SW480 (cell line): Measurements from ENCODE around the gene PGA4.

Experiments used
- DNase-seq: peaks from one replicate; pipeline ENCODE4 v3.0.0-alpha.2; 2016; ENCODE audit warnings: low spot score

PGA4 gene

GRCh38 chr11:61279934-61280659, 58.0 kb downstream of the PGA4 start:
- no peak for DNase-seq

- DNase-seq, result no peak
These were observed 58.9 kb downstream of the PGA4 start for GRCh38 chr11:61280883-61281580.
